HL-60/S4 treated with retinoic acid at 250 ng/mL for 4 days and 3 days (cell line): ENCODE results near the gene MSI1.

Experiments used
- in situ Hi-C: fragments of 300-500 bp; cut with MboI; formaldehyde crosslinking; loops from 2 replicates; pipeline ENCODE4 v1.7.0; 2022; ENCODE audit warnings: low sequenced_read_pairs

Gene MSI1

DNA sequence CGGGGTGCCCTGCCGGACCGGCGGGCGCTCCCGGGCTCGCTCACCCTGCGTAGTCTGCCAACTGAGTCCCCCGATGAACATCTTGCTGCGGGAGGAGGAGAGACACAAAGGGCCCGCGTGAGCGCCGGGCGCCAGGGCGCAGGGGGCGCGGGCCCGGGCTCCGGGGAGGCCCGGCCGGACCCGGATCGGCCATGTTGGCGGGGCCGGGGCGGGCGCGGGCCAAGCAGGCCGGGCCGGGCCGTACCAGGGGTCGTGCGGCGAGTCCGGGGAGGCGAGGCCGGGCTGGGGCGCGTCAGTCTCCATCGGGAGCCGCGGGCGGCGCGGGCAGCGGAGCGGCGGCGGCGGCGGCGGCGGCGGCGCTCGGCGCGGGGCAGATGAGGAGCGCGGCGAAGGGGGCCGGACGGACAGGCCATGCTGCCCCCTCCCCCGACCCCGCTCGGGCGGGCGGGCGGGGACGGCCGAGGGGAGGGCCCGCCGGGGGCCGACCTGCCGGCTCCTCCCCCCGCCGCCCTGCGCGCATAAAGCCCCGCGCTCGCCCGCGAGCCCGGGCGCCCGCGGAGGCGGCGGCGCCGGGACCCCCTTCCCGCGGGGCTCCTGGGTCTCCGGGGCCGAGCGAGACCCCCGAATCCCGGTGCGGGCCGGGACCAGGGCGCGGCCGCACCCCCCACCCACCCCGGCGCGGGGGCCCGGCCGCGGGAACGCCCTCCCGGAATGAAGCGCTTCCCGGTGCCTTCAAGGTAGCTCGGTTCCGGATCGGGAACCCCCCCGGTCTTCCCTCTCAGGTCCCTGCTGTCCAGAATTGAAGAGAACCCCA, at the start of gene MSI1:
Gene MSI1, minus strand, starts transcription at position 376 of the 814 bp plus-strand sequence. Its CDS starts 73 bp downstream, at position 303.
- in situ Hi-C loops: no loop called here

DNA sequence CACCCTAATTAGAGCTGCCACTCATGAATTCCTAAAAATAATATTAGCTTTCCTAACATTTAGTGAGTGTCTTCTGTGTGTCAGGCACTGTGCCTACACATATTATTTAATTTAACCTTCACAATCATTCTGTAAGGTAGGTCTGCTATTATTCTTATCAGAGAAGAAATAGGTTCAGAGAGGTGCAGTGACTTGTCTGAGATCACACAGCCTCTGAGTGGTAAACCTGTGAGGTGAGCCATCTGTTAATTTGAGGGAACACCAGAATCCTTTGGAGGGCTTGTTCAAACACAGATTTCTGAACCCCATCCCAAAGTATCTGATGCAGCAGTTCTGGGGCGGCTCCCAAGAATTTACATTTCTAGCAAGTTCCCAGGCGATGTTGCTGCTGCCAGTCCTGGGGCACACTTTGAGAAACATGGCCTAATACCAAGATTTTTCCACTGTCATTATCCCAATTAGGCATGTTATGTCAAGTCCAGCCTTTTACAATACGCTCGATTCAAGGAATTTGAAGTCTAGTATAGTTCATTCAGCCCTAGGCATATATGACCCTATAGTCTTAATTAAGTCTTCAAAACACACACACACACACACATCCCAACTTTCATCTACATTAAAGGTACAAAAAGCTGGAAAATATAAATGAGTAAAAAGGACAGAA, 49.1 kb upstream of the MSI1 start:
- in situ Hi-C loops: no loop called here

DNA sequence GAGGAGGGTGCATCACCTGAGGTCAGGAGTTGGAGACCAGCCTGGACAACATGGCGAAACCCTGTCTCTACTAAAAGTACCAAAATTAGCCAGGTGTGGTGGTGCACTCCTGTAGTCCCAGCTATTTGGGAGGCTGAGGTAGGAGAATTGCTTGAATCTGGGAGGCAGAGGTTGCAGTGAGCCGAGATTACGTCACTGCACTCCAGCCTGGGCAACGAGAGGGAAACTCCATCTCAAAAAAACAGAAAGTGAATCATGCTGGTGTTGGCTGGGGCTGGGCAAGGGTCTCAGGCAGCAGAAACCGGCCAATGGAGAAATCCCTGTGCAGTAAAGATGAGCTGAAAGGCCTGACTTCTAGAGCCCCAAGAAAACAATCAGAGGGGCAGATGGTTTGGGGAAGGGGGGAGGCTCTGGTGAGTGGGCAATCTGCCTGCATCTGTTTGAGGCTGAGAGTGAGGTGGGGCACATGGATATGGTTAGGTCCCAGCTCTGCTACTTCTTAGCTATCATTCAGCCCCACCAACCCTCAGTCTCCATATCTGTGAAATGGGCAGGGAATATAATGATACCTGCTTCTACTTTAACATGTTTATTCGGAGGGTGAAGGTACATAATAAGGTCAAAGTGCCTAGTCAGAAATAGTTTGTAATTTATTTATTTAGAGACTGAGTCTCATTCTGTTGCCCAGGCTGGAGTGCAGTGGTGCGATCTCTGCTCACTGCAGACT, 47.7 kb upstream of the MSI1 start:
- in situ Hi-C loops: no loop called here

DNA sequence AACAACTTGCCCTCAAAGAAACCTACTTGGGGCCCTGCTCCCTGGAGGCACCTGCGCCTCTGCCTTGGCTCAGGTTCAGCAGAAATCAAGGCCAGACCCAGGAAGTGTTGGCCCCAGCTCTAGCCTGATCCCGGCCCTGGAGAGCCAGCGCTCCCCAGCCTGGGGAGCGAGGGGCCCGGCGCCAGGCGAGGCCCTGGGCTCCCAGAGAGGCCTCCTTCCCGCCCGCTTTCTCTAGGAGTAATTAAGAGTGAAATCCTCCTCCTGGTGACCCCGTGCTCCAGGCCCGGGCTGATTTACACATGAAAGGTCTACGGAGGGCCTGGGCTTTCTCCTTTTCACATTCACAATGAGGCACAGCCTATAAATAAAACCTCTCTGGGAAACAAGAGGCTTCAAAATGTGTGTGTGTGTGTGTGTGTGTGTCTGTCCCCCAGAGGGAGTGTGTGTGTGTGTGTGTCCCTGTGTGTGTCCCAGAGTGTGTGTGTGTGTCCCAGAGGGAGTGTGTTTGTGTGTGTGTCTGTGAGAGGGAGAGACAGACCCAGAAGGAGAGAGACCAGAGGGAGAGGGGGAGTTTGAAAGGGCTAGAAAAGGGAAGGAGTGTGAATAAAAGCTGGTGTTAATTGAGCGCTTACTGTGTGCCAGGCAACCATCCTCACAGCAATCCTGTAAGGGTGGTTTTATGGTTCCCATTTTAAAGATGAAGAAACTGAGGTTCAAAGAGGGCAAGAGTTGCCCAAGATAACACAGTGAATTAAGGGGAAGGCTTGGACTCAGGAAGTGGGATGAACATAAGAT, 45.1 kb upstream of the MSI1 start:
- in situ Hi-C loops: no loop called here

DNA sequence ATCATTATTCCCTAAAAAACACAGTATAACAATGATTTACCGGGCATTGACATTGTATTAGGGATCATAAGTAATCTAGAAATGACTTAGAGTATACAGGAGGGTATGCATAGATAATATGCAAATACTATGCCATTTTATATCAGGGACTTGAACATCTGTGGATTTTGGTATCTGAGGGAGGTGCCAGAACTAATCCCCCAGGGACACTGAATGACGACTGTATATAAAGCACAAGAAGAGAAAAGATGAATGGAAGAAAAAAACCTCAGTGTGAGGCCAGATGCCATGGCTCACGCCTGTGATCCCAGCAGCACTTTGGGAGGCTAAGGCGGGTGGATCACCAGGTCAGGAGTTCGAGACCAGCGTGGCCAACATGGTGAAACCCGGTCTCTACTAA, 43.5 kb upstream of the MSI1 start:
- in situ Hi-C loops: no loop called here

DNA sequence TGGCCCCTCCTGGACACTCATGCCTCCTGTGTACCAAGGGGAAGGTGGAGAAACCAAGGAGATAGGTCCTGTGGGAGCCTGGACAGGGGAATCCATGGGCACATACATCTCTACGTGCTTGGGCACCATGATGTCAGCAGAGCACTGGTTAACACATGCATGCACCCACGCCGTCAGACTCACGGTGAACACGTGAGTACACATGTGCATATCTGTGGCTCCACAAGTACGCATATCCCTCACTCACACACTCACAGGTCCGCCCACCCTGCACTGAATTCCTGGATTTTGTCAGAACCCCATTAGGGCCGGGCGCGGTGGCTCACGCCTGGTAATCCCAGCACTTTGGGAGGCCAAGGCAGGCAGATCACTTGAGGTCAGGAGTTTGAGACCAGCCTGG, 39.8 kb upstream of the MSI1 start:
- in situ Hi-C loops: no loop called here

DNA sequence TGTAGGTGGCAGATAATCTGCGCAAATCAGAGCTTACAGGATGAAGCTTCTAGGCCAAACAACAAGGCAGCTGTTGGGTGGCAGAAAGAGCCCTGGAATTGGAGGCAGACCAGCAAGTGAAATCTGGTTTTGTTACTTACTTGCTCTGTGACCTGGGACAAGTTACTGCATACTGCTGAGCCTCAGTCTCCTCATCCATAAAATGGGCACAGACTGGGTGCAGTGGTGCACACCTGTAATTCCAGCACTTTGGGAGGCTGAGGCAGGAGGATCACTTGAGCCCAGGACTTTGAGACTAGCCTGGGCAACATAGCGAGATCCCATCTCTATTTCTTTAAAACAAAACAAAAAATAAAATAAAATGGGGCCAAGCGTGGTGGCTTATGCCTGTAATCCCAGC, 37.6 kb upstream of the MSI1 start:
- in situ Hi-C loops: no loop called here

DNA sequence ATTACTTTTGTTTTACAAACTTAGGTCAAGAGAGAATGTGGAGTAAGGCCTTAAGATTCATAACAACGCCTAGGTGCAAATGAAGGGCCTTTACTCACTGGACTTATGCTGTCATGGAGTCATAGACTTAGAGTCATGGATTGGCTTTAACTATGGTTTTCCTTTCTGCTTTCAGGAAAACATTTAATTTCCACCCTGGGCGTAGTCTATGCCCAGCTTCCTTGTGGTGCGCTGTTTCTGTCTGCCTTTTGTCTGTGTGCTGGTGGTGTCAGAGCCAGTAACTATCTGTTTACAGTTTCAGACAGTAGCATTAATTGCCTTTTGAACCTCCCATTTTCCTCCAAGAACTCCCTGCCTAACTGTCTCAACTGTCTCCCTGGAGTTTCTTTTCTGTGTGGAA, 37.1 kb upstream of the MSI1 start:
- in situ Hi-C loops: no loop called here

DNA sequence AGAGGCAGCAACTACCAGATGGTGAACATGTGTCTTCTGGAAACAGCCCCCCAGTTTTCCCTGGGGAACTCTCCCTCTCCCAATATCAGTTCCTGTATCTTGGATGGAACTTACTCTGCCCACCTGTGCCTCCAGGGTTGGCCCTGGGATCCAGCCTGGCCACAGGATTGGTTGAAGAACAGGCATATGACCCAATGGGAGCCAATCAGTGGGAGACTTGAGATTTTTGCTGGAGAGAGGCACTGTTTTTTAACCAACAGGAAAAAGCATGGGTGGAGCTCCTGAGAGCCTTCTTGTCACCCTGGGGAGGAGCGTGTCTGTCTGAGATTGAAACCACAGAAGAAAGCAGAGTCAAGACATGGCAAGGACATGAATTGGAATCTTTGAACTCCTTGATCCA, 35.3 kb upstream of the MSI1 start:
- in situ Hi-C loops: no loop called here

DNA sequence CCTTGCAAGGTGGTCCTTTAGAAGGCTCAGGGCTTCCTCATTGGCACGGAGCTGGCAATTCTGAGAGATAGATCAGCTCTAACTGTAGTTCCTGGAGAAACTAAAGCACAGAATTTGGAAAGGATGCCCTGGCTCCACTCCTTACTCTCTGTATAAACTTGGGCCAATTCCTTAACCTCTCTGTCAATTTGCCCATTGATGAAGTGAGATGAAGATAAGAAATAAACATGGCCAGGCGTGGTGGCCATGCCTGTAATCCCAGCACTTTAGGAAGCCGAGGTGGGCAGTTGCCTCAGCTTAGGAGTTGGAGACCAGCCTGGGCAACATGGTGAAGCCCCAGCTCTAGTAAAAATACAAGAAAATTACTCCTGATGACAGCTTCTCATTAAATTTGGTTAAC, 34.9 kb upstream of the MSI1 start:
- in situ Hi-C loops: no loop called here

DNA sequence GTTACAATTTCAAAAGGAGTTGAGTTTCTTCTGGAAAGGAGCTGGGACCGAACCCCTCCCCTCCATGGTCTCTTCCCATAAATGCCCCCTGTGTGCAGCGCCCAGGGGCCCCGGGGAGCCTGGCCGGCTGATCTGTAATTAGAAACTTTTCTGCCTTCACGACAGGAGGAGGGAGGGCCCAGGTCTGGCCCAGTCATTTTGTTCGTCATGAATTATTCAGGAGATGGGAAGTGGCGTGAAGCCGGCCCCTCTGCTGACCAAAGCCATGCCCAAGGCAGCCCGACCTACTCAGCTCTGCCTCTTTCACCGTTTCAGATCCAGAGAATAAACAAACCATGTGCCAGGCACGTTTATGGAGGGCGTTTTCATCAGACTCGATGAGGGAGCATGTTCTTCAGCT, 33.3 kb upstream of the MSI1 start:
- in situ Hi-C loops: no loop called here

DNA sequence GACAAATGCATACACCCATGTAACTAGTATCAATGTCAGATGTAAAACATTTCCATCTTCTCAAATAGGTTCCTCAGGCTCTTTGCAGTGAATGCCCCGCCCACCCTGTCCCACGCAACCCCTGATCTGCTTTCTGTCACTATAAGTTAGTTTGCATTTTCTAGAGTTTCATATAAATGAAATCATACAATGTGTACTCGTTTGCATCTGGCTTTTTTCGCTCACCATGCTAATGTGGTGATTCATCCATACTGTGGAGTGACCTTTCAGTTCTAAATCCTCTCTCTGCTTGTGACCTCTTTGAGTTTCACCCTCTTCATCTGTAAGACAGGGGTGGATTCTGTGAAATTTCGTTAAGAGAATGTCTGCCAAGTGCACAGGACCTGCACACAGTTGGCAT, 30.6 kb upstream of the MSI1 start:
- in situ Hi-C loops: no loop called here

DNA sequence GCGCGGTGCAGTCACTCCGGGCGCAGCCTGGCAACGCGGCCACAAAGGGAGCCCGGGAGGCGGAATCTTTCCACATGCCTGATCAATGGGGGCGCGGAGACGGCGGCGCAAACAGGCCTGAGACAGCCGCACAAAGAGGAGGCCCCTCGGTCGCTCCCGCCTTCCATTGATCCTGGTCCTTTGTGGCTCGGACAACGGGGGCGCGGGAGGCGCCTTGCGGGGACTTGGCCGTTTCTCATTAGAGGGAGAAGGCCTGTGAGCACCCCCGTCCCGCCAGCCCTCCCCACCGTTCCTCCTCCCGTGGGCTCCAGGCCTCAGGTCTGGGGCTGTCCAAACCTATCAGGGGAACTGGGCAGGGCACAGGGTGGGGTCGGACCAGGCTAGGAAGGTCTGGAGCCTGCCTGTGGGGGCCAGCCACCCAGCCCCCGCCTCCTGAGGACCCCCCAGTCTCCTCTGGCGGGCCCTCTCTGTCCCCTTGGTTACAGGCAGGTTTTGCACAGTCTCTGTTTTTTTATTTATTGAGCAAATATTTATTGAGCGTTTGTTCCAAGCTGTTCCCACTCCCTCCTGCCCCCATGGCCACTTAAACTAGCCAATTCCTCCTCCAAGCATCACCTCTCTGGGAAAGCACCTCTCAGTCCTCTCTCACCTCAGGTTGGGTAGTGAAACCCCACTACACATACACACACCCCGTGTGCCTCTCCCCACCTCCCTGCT, 29.0 kb upstream of the MSI1 start:
- in situ Hi-C loops: no loop called here

DNA sequence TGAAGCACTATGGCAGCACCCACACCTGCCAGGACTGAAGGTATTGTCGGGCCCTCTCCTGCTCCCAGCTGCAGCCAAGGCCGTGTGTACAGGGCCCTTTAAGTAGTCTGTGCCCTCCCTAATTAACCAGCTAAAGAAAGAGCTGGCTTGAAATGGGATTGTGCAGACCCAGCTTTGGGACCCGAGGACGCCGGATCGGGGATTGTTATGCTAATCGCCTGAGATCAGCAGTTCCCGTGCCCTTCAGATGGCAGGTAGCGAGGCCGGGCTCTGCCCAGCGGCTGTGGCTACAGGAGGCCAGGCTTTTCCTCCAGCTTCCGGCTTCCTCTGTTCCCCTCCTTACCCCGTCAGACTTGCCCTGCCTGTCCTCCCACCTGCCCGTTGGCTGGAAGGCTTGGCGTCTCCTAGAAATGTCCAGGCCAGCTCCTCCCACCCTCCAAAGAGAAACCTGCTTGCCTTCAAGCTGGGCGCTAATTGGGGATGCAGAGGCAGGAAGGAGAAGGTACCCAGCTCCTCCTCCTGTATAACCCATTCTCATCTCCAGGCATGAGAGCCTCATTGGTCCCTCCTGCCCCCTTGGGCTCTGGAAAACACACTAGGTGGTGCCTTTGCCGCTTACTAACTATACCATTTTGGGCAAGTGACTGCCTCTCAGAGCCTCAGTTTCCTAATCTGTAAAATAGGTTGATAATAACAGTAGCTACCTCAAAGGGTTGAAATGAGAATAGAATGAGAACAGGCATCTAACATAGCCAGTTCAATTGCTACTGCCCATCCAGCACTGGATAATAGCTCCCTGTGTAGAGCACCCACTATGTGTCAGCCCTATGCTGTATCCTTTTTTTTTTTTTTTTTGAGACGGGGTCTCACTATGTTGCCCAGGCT, 25.8 kb upstream of the MSI1 start:
- in situ Hi-C loops: no loop called here

DNA sequence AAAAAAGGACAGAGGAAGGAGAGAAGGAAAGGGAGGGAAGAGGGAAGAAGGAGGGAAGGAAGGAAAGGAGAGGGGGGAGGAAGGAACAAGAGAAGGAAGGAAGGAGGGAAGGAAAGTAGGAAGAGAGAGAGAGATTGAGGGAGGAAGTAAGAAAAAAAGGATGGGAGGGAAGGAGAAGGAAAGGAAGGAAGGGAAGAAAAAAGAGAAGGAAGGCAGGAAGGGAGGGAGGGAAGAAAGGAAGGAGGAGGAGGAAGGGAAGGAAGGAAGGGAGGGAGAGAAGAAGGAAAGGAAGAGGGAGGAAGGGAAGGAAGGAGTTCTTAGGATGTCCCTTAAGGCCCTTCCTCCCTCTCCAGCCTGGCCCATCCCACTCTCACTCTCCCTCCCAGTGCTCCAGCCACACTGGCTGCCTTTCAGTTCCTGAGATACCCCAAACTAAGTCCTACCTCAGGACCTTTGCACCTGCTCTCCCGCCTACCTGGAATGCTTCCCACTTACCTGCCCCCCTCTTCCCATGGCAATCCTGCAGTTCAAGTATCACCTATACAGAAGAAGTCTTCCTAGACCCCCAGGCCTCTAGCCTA, 21.7 kb upstream of the MSI1 start:
- in situ Hi-C loops: no loop called here

DNA sequence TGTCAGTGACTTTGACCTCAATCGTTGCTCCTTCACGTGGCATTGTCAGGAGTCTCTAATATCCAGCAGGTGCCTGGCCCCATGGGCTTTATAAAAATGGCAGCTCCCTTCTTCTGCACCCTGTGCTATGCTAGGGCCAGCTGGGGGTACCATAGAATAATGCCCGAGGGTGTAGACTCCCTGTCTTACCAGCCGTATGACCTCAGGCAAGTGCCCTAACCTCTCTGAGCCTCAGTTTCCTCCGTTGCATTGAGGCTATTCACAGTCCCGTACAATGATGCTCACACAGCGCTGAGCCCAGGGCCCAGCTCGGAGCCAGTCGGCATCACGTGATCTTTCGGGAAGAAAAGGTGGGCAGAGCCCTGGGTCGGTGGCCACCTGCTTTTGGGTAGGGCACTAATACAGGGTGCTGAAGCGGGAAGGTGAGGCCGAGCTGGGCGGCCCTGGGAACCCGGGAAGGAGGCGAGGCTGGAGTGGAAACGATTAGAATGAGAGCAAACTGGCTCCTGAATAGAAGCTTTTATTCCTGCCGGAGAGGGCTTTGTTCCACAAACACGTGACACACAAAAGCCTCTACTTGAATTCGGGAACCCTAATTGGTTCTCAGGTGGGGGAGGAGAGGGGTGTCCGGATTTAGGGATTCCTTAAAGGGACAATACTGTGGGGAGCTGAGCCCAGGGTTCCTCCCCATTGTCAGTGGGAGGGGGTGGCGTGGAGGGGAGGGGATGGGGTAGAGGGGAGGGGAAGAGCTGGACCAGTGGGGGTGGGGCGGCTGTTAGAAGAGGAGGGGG, 19.9 kb upstream of the MSI1 start:
- in situ Hi-C loops: no loop called here

DNA sequence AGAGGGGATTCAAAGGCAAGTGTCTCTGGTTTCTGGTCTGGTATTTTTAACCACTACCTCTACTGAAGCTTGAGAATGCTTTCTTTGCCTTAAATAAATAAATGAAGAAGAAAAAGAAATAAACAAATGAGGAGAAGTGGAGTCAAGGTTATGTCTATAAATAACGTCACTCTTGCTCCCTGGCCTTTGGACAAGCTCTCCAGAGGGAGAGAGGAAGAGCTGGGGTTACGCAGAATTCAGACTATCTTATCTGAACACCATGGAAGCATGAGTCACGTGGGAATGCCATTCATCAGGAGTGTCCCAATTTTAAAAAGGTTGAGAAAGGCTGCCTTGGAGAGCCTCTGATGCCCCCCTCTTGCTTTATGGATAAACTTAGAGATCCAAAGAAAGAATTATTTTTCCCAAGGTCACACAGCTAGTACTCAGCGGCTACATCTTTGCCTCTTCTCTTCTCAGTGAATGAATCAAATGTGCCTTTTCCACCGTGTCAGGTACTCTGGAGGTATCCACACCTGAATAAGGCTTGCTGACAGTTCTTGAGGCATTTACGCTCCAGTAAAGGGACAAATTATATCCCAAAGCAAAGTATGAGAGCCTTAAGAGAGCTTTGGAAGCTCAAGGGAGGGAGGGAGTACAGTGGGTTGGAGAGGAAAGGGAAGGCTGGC, 12.9 kb upstream of the MSI1 start:
- in situ Hi-C loops: no loop called here

DNA sequence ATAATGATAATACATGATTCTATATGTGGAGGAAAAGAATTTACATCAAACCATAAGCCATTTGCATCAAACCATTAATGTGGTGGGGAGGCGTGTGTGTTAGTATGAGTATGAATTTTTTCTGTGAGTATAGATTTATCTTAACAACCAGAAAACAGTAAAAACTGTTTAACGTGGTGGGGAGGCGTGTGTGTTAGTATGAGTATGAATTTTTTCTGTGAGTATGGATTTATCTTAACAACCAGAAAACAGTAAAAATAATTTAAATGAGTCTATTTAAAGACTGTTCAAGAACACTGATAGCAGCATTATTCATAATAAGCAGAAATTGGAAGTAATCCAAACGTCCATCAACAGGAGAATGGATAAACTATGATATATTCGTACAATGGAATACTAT, 9.1 kb upstream of the MSI1 start:
- in situ Hi-C loops: no loop called here
